Left ventricle myocardium superior (tissue), 1 donor: ENCODE measurements around the gene PLD6. TPM values are rescaled to one million over a fixed set of nuclear protein-coding genes. Genes with fewer than 3 reads are reported as not detected.
"Not testable (repeated sequence)": the region's sequence is repeated elsewhere in the genome, so short reads cannot be mapped to it uniquely, and the experiment has no call there.

Source experiments
- ATAC-seq: fragments of 200-7000 bp; cut with Tn5 transposase; one replicate; pipeline ENCODE4 v1.9.1; 2020; ENCODE audit warnings: mild to moderate bottlenecking, moderate library complexity
- DNase-seq: peaks from one replicate; pipeline ENCODE4 v3.0.0-alpha.2; 2020
- intact Hi-C: fragments of 100-400 bp; cut with micrococcal nuclease; formaldehyde crosslinking; loops from one replicate; pipeline ENCODE4 v1.11.0; 2022
- total RNA-seq: library from RNA; stranded (reverse); fragmentation: NEBNext Ultra II Directional; extraction: Animal tissue kit (Norgen Biotek cat#: 25700); gene quantifications from one replicate; pipeline ENCODE4 v1.2.1, GENCODE V29; 2021
- donor health status: DM: no; HTN: yes; CAD: no; lungs with severe emphysema.

Gene PLD6
- total RNA-seq, 1 donor from 2014 or later = 11.5 TPM

GRCh38 chr17:17204635-17205231 lies 1.4 kb downstream of the PLD6 start:
- intact Hi-C loops = no loop called here
- ATAC-seq (no peak), DNase-seq (no peak)

- peak; percentile 51 for ATAC-seq
- intact Hi-C loops = no loop called here
- DNase-seq = peak; percentile 82
These were observed 2.0 kb downstream of the PLD6 start for GRCh38 chr17:17204041-17204591.

GRCh38 chr17:17203173-17203730 lies 2.9 kb downstream of the PLD6 start:
- DNase-seq = peak; percentile 52
- intact Hi-C loops = no loop called here
- ATAC-seq = peak; percentile 40

- intact Hi-C loops = no loop called here
- DNase-seq = peak; percentile 67
- ATAC-seq = peak; percentile 51
These were observed 4.2 kb downstream of the PLD6 start for GRCh38 chr17:17201907-17202306.

GRCh38 chr17:17201271-17201670 lies 4.9 kb downstream of the PLD6 start:
- ATAC-seq (no peak), DNase-seq (no peak)
- intact Hi-C loops = no loop called here

- intact Hi-C loops = no loop called here
- ATAC-seq (no peak), DNase-seq (no peak)
These were observed 5.3 kb downstream of the PLD6 start for GRCh38 chr17:17200831-17201230.

GRCh38 chr17:17200311-17200710 lies 5.8 kb downstream of the PLD6 start:
- no peak for ATAC-seq
- no peak for DNase-seq
- intact Hi-C loops = no loop called here

- ATAC-seq = no peak
- no peak for DNase-seq
- intact Hi-C loops = no loop called here
These were observed 7.9 kb downstream of the PLD6 start for GRCh38 chr17:17198281-17198680.

- ATAC-seq (no peak), DNase-seq (no peak)
- intact Hi-C loops = no loop called here
These were observed 9.4 kb downstream of the PLD6 start for GRCh38 chr17:17196776-17197175.

GRCh38 chr17:17195466-17195865 lies 10.7 kb downstream of the PLD6 start:
- ATAC-seq, DNase-seq, intact Hi-C loops: not testable (repeated sequence)

GRCh38 chr17:17191961-17192381 lies 14.2 kb downstream of the PLD6 start:
- DNase-seq (no peak), ATAC-seq (peak; percentile 38)
- intact Hi-C loops = no loop called here

- ATAC-seq = peak; percentile 82
- DNase-seq = peak; percentile 75
- intact Hi-C loops = no loop called here
These were observed 14.8 kb downstream of the PLD6 start for GRCh38 chr17:17191346-17191792.

- DNase-seq (no peak), ATAC-seq (peak; percentile 76)
- intact Hi-C loops = no loop called here
These were observed 15.9 kb downstream of the PLD6 start for GRCh38 chr17:17190188-17190587.

GRCh38 chr17:17189559-17189958 lies 16.6 kb downstream of the PLD6 start:
- no peak for DNase-seq
- ATAC-seq = no peak
- intact Hi-C loops = no loop called here

GRCh38 chr17:17188586-17188985 lies 17.5 kb downstream of the PLD6 start:
- DNase-seq (no peak), ATAC-seq (no peak)
- intact Hi-C loops = no loop called here

GRCh38 chr17:17186551-17187505 lies 19.3 kb downstream of the PLD6 start:
- intact Hi-C loops = no loop called here
- DNase-seq (no peak), ATAC-seq (no peak)

GRCh38 chr17:17186051-17186450 lies 20.1 kb downstream of the PLD6 start:
- DNase-seq (no peak), ATAC-seq (no peak)
- intact Hi-C loops = no loop called here

- DNase-seq = peak; percentile 65
- intact Hi-C loops = not testable (repeated sequence)
- peak; percentile 68 for ATAC-seq
These were observed 21.0 kb downstream of the PLD6 start for GRCh38 chr17:17184985-17185757.

GRCh38 chr17:17183744-17184143 lies 22.4 kb downstream of the PLD6 start:
- intact Hi-C loops = no loop called here
- no peak for DNase-seq
- peak; percentile 69 for ATAC-seq
